ENCODE measurements around the gene RMP24.
"Not testable (repeated sequence)": the region's sequence is repeated elsewhere in the genome, so short reads cannot be mapped to it uniquely, and the experiment has no call there.

RMP24 gene

GRCh38 chr18:35968278-35968880 is 4.1 kb upstream of the RMP24 start:
- DNase-seq = no peak

GRCh38 chr18:35969676-35970075 is 2.8 kb upstream of the RMP24 start:
- DNase-seq = no peak

GRCh38 chr18:35971661-35972196 is 750 bp upstream of the RMP24 start:
- no peak for DNase-seq

DNA sequence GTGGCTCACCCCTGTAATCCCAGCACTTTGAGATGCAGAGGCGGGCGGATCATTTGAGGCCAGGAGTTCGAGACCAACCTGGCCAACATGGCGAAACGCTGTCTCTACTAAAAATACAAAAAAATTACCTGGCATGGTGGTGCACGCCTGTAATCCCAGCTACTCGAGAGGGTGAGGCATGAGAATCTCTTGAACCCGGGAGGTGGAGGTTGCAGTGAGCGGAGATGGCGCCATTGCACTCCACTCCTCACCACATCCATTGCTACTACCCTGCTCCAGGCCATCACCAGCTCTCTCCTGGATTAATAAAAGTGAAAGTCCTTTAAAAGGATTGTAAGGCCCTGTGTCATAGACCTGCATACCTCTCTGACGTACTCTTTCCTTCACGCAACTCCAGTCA is 1.2 kb downstream of the RMP24 start:
- no peak for DNase-seq

DNA sequence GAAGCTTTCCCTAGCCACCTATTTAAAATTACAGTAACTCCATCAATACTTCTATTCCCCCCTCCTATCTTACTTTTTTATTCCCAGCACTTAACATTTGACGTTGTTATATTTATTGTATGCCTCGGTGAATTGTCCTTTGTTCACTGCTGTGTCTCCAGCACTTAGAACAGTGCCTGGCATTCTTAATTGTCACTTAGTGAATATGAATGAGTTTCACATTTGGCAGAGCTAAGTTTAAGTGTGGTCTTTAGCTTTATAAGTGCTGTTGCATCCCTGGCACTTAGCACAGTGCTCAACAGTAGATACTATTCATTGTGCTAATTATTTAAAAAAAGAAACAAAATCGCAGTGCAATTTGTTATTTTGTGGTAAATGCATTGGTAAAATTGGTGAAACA is 1.7 kb downstream of the RMP24 start:
- DNase-seq = no peak

DNA sequence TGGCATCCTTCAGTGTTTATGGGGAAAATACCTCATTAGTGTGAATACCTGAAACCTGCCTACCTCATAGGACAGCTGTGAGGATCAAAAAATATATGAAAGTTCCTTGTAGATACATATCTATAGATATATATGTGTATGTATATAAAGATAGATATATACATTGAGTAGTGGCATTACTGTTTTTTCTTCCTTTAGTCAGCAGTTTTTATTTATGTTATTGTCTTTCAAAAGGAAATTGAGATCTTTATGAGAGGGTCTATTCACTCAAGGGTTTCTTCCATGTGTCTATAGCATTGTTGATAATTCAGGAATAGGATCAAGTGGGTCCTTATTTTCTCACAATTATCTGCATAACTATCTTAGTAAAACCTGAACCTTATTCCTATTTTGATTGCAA is 6.6 kb downstream of the RMP24 start:
- DNase-seq = no peak

DNA sequence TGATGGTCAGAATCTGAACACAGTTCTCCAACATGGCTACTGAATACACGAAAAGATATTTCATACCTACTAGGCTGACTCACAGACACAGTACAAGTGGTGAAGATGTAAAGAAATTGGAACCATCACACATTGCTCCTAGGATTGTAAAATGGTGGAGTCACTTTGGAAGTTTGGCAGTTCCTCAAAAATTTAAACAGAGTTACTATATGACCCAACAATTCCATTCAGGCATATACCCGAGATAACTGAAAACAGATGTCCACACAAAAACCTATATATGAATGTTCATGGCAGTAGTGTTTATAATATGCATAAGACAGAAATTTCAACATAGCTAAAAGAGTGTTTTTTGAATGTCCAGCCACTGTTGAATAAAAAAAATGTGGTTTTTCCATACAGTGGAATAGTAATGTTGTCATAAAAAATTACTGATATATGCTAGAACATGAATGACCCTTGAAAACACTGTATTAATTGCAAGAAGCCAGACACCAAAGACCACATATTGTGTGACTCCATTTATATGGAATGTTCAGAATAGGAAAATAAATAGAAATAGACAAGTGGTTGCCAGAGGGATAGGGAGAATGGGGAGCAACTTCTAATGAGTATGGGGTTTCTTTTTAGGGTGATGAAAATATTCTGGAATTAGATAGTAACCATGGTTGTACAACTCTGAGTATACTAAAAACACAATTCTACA is 10.1 kb downstream of the RMP24 start:
- no peak for DNase-seq

GRCh38 chr18:35983147-35983546 is 10.7 kb downstream of the RMP24 start:
- DNase-seq = no peak

DNA sequence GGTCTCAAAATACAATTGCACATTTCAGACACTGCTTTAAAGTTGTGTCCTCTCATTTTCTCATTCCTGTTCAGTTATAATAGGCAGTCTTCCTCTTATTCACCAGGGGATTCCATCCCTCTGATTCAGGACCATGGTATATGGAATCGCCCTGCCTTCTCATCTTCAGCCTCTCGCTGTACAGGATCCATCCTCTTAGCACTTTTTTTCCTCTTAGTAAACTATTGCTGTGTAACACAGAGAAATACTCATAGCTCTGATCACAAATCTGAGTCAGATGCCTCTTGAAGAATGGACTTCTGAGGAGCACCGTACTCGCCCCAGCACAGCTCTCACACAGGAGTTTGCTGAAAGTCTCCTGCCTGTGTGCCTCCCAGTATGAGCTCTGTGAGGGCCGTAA is 11.3 kb downstream of the RMP24 start:
- no peak for DNase-seq

DNA sequence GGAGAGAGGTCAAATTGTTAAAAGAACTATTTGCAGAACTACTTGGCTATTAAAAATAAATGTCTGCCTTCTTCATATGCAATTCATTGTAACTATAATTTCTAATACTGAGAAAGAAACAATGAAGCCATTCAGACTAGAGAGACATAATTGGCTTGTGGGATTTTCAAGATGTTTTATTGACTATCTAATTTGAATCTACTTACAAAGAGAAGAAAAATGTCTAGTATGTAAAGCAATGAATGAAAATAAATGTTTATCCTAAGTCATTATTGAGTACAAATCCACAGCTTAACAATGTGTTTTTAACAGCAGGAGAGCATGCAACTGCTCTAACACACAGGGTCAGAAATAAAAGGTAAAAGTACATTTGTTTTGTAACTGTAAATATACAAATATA is 19.2 kb downstream of the RMP24 start:
- DNase-seq = no peak

DNA sequence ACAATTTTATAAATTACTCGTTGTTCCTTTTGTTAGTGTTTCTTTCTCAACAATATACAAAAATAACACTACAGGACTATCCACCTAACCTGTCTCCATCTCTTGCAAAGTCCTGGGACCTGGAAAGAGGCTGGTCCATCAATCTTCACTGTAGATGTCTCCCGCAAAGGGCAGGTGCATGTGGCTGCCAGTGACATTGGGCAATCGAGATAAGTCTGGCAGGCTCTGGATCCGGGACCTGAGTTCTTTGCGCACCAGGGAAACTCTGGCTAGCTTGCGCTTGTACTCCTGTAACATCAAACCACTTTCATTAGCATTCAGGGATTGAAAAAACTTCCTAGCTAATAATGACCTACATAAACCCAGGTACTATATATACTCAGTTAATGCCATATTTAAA is 20.5 kb downstream of the RMP24 start:
- DNase-seq = no peak

GRCh38 chr18:35998967-35999366 is 26.5 kb downstream of the RMP24 start:
- no peak for DNase-seq

- no peak for DNase-seq
Measured at GRCh38 chr18:35999925-36000324, 27.4 kb downstream of the RMP24 start.

DNA sequence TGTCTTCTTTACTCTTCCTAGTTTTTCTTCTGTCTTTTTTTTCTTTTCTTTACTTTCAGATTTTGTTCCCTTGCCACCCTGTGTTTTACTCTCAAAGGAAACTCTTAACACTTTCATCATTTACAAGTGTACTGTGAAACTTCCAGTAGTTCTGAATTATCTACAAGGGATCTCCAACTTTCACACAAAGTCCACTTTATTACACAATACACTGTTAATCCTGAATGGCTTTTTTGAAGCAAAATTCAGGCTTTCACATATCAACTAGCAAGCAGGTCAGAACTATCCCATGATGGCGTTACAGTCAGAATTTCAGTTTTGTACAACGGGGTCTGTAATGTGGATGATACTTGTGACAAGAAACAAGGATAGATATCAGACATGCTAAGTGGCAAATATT is 34.5 kb downstream of the RMP24 start:
- no peak for DNase-seq

GRCh38 chr18:36009214-36009613 is 36.7 kb downstream of the RMP24 start:
- DNase-seq = no peak

- no peak for DNase-seq
Measured at GRCh38 chr18:36012891-36013290, 40.4 kb downstream of the RMP24 start.

DNA sequence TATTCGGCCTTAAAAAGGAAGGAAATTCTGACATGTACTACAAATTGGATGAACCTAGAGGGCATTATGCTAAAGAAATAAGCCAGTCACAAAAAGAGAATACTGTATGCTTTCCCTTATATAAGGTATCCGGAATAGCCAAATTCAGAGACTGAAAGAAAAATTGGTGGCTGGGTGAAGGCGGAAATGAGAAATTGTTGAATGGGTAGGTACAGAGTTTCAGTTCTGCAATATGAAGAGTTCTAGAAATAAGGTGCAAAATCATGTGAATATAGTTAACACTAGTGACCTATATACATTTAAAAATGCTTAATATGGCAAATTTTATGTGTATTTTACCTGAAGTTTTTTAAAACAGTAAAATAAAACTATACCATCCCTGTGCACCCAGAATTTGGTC is 43.1 kb downstream of the RMP24 start:
- no peak for DNase-seq

GRCh38 chr18:36017232-36017631 is 44.8 kb downstream of the RMP24 start:
- DNase-seq = no peak

GRCh38 chr18:36020174-36020711 is 47.8 kb downstream of the RMP24 start:
- no peak for DNase-seq

DNA sequence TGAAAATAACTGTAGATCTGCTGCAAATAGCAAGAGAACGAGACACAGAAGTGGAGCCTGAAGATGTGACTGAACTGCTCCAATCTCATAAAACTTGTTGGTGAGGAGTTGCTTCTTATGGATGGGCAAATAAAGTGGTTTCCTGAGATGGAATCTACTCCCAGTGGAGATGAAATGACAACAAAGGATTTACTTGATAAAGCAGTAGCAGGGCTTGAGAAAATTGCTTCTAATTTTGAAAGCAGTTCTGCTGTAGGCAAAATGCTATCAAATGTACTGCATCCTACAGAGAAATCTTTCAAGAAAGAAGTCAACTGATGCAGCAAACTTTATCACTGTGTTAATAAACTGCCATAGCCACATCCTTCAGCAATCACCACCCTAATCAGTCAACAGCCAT is 50.9 kb downstream of the RMP24 start:
- DNase-seq = no peak

- not testable (repeated sequence) for DNase-seq
Measured at GRCh38 chr18:36024241-36024640, 51.8 kb downstream of the RMP24 start.

DNA sequence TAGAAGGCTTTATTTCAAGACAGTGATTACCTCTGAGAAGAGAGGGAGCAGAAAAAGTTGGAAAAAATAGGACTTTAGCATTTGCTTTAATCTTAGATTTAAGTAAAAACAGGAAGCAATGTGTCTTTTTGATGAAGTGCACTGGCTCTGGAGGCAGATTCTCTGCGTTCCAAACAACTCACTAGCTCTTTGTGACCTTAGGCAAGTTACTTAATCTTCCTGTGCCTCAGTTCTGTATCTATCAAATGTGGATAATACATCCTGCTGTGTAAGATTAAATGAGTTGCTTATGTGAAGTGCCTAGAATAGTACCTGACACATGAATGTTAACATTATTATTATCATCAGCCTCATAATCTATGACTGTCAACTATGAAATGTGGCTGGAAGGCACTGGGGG is 52.5 kb downstream of the RMP24 start:
- no peak for DNase-seq

DNA sequence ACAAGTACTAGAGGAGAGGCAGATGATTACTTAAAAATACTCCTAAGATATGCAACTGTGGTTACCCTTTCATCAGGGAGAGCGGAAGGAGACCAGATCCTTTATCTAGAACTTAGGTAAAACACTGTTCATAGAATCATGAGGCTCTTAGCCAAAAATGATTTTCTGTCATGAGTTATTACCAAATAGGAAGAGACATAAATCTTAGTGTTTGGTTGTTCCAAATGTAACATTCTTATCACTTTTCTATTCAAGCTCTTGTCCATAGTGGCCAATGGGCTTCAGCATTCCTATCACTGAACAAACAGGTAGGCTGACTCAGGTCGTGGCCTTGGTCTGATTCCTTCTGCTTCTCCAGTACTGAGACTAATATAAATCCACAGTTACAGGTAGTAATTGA is 56.4 kb downstream of the RMP24 start:
- DNase-seq = no peak
